Bronchial epithelial cell (primary cell): ENCODE data around the gene DTNB. TPM values are rescaled to one million over a fixed set of nuclear protein-coding genes. Genes with fewer than 3 reads are reported as not detected.

Source experiments
- DNase-seq: peaks from one replicate; pipeline ENCODE4 v3.0.0-alpha.2; 2010; ENCODE audit warnings: low read depth
- FAIRE-seq: peaks from 2 replicates; lab custom pipeline; 2011; peaks lifted over from hg19 to GRCh38; lab: Jason Lieb, UNC
- H3K27me3 ChIP-seq: 2 replicates; pipeline ENCODE4 v1.5.1; 2011; ENCODE audit warnings: low read length; ENCODE audit not compliant: control insufficient read depth, insufficient read depth
- H3K36me3 ChIP-seq: 2 replicates; pipeline ENCODE4 v1.5.1; 2011; ENCODE audit warnings: low read length; ENCODE audit not compliant: control insufficient read depth, insufficient read depth
- H3K4me3 ChIP-seq: 2 replicates; pipeline ENCODE4 v1.5.1; 2011; ENCODE audit warnings: mild to moderate bottlenecking, low read depth, low read length, control low read depth
- CTCF ChIP-seq: IDR thresholded peaks from 2 replicates; pipeline ENCODE4 v1.5.1; 2011; ENCODE audit warnings: mild to moderate bottlenecking, moderate library complexity, low read length, control low read depth, inconsistent platforms; ENCODE audit not compliant: insufficient read depth, severe bottlenecking
- total RNA-seq: library from RNA; depleted of rRNA; stranded (reverse); fragments of >200 nt; gene quantifications from 2 replicates; pipeline ENCODE4 v1.2.1, GENCODE V29; 2014

The DTNB gene
- total RNA-seq, 1 donor from 2014 or later = 8.4 TPM

GRCh38 chr2:25349397-25349796, 324.0 kb downstream of the DTNB start:
- DNase-seq = peak; percentile 69
- Histone ChIP-seq H3K27me3 (no peaks in the 10 kb centered on the region), H3K36me3 (no peaks in the 10 kb centered on the region), H3K4me3 (no peak overlapping the region)
- no peak for TF ChIP-seq CTCF
- FAIRE-seq = no peak

GRCh38 chr2:25347846-25348245, 325.5 kb downstream of the DTNB start:
- no peak for TF ChIP-seq CTCF
- FAIRE-seq = no peak
- DNase-seq = no peak

GRCh38 chr2:25347205-25347815, 326.1 kb downstream of the DTNB start:
- FAIRE-seq (no peak), DNase-seq (peak; percentile 71)
- no peaks in the 10 kb centered on the region for H3K36me3 ChIP-seq
- no peaks in the 10 kb centered on the region for H3K27me3 ChIP-seq
- H3K4me3 ChIP-seq = no peak overlapping the region
- TF ChIP-seq CTCF = no peak

More at GRCh38 chr2:25347846-25348245, 325.5 kb downstream of the DTNB start:
- no peak overlapping the region for H3K4me3 ChIP-seq
- no peaks in the 10 kb centered on the region for H3K27me3 ChIP-seq
- H3K36me3 ChIP-seq = no peaks in the 10 kb centered on the region

- no peak for DNase-seq
- no peak for TF ChIP-seq CTCF
- H3K36me3 ChIP-seq = no peaks in the 10 kb centered on the region
- H3K4me3 ChIP-seq = no peak overlapping the region
- FAIRE-seq = no peak
- H3K27me3 ChIP-seq = no peaks in the 10 kb centered on the region
Observed at GRCh38 chr2:25343187-25343825, 330.1 kb downstream of the DTNB start.

- H3K4me3 ChIP-seq = peak overlapping the region; percentile 50
- DNase-seq = peak; percentile 41
Observed at GRCh38 chr2:25342372-25343186, 330.8 kb downstream of the DTNB start.

More at GRCh38 chr2:25342372-25343186, 330.8 kb downstream of the DTNB start:
- peak; percentile 95 for TF ChIP-seq CTCF
- no peaks in the 10 kb centered on the region for H3K36me3 ChIP-seq
- H3K27me3 ChIP-seq = no peaks in the 10 kb centered on the region
- no peak for FAIRE-seq
